NCI-H128 (cell line): ENCODE results near the gene CEMIP.
A peak's percentile ranks its signal among the peaks of the same experiment; 100 is the strongest.

Experiments used
- DNase-seq: peaks from one replicate; lab custom pipeline; 2025; ENCODE audit not compliant: unreplicated experiment; lab: John Stamatoyannopoulos, UW

CEMIP gene

DNA sequence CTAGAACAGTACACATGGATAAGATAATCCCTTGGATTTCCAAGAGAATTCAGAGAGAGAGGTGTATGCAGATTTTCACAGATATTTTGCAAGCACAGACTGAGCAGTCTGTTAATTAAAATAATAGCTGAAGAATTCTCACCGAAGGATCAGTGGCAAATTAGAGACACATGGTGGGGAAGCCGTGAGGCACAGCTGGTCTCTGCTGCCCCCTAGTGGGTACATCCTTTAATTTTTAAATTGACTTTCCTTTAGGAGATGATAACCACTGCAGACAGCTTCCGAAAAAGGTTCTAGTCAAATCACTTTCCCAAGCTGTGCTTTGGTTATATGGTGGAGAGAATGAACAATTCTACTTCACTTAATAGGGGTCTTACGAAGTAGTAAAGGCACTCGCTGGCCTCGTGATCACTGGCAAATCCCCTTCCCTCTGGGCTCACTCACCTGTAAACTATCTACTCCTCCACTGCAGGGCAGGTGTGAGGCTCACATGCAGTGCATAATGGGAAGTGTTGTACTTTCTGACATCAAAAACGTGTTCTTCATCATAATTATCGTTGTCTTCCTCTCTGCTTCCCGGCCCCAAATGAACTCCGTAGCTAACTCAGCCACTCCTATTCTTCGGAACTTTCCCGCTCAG, 191.0 kb downstream of the CEMIP start:
- DNase-seq = peak; percentile 6

- no peak for DNase-seq
Measured at GRCh38 chr15:80970658-80971057, 191.5 kb downstream of the CEMIP start.

GRCh38 chr15:80971143-80971542, 192.0 kb downstream of the CEMIP start:
- DNase-seq = no peak

- no peak for DNase-seq
Measured at GRCh38 chr15:80972276-80972675, 193.1 kb downstream of the CEMIP start.

DNA sequence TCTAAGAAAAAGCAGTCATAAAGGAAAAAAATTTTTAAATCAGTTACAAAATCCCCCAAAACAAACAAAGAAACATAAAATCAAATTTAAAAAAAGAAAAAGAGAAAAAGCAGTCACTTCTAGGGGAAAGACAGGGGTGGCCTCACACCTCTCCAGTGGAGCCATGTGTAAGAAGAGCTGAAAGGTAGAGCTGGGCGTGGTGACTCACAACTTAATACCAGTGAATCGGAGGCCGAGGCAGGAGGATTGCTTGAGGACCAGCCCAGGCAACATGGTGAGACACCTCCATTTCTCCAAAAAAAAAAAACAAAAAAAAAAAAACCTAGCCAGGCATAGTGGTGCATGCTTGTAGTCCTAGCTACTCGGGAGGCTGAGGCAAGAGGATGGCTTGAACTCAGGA, 195.7 kb downstream of the CEMIP start:
- no peak for DNase-seq

- no peak for DNase-seq
Measured at GRCh38 chr15:80976851-80977250, 197.7 kb downstream of the CEMIP start.

DNA sequence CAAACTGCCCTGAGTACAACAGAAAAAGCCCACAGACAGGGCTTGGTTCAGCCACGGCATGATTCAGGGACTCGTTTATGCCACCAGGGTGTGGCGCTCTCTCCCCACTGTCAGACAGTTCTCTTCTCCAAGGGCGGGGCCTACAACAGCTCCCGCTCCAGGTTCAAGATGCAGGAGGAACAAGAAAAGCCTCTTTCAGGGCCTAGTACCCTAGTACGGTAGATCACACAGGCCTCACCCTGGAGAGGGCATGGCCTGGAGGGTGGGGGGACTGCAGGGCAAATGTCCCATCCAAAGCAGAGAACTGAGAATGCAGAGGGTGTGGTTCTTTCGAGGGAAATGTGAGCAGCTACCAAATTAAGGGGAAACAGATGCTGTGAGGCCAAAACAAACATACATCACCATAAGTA, 198.5 kb downstream of the CEMIP start:
- DNase-seq = no peak

GRCh38 chr15:80978685-80979329, 199.6 kb downstream of the CEMIP start:
- no peak for DNase-seq

DNA sequence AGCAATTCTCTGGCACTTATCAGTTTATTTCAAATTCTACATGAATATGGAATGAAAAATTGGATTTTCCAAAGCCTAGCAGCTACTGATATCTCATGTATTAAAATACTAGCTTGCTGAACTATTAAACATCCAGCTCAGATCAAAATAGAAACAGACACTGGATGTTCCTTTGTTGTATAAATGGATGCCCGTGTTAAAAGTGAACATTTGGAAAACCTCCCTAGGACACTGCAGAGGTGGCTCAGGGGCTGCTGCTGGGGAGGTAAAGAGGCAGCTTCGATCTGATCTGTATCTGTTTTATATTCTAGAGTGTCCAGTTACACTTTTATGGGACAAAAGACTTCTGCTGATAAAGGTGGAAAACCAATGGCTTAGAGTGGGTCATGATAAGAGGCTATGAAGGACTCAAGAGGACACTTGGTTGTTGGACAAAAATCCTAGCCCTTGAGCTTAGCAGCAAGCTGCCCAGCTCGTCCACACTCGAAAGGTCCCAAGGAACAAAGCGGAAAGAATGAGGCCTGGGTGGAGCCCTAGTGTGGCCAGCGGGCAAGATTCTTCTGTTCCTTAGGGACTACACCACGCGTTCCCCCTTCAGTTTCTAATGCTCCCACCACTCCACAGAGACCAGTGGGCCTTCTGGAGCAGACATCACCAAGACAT, 200.5 kb downstream of the CEMIP start:
- no peak for DNase-seq

- no peak for DNase-seq
Measured at GRCh38 chr15:80982205-80982604, 203.0 kb downstream of the CEMIP start.

- DNase-seq = no peak
Measured at GRCh38 chr15:80982839-80983238, 203.7 kb downstream of the CEMIP start.

GRCh38 chr15:80984856-80985255, 205.7 kb downstream of the CEMIP start:
- no peak for DNase-seq

- DNase-seq = no peak
Measured at GRCh38 chr15:80985981-80986380, 206.8 kb downstream of the CEMIP start.

DNA sequence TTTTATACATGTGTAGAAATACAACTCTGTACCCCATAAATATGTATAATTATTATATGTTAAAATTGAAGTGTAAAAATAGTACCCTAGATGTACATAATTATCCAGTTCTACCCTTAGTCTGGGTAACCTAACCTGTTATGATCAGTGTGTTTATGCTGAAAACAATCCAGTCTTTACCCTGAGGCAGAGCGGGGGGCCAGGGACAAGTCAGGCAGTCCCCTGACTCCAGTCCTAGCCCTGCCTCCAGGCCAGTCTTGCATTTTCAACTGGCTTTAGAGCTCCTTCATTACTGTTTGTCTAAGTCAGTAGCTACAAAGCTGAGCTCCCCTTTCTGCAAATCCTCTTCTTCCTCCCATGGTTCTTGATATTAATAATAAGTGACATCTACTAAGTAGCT, 207.3 kb downstream of the CEMIP start:
- no peak for DNase-seq

DNA sequence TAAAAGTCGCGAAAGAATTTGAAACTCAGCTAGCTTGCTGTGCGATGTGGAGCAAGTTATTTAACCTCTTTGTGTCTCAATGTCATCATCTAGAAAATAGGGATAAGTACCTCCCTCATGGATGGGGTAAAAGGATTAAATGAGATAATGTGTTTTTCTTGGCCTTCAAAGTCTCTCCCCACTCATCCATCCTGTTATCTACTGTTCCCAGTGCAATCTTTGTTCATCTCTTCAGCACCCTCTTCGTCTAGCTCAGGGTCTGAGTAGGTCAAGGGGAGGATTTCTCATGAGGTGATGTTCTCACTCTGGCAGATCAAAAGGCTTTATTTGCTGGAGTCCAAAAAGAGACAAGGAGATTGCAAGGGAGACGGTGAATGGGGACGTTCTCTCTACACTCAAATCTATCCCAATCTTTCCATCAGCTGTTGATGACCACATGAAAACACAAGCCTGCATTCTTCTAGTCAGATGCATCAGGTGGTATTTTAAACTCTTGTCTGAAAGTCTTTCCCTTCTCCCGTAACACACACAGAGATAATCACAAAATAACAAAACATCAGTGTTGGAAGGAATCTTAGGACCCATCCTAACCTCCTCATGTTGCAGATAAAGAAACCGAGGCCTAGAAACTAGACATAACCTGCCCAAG, 209.1 kb downstream of the CEMIP start:
- DNase-seq = no peak

- DNase-seq = no peak
Measured at GRCh38 chr15:80989081-80989517, 209.9 kb downstream of the CEMIP start.

GRCh38 chr15:80989518-80990478, 210.6 kb downstream of the CEMIP start, which contains the start of gene MESD:
Gene MESD, minus strand, starts transcription at chr15:80989819. Its CDS starts 28 bp downstream, at chr15:80989791.
- DNase-seq = peak; percentile 74

- no peak for DNase-seq
Measured at GRCh38 chr15:80990955-80991354, 211.8 kb downstream of the CEMIP start.

GRCh38 chr15:80991421-80991820, 212.3 kb downstream of the CEMIP start:
- DNase-seq = no peak

- DNase-seq = no peak
Measured at GRCh38 chr15:80992006-80992405, 212.8 kb downstream of the CEMIP start.

DNA sequence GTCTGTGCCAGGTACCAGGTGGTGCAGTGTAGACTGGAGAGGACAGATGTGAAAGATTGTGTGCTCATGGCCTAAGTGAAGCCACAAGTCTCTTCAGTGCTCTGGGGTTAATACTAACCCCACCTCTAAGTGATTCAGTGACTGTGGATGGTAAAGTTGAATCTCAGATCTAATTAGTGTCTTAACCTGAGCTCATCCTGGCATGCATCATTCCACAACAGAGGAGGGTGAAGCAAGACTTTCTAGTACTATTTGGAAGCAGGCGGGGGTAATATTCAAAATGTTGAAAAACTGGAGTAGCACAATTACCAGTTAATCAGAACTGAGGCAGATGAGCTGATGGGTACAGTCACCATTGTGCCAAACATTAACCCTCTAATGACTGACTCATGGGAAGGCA, 213.3 kb downstream of the CEMIP start:
- no peak for DNase-seq
